ENCODE data around the gene PACC1.

Gene PACC1

DNA sequence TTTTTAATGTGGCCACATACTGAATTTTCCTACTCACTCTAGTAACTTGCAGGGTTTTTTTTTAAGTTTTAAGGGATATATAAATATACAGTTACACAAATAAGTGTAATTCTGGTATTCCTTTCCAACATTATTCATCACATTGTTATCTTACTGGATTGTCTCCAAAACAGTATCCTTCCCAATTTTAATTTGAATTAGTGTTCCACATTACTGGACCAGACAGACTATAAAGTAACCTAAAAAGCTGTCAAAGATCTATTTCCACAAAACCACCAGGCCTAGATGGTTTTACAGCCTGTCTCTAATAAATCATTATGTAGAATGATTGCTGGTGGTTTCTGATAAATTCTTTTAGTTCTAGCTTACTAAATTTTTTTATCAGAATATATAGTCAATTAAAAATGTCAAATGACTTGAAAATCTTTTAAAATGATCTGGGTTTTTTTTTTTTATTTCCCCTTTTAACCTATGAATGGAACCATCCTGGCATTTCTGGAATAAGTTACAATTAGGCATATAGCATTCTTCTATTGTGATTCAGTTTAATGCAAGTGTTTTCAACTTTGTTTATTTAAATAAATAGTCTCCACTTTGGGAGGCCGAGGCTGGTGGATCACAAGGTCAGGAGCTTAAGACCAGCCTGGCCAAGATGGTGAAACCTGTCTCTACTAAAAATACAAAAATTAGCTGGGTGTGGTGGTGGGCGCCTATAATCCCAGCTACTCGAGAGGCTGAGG lies 59.3 kb downstream of the PACC1 start:
- Histone ChIP-seq H3K36me3 (ENCODE audit: low read depth) (no peaks in the 10 kb centered on the region; the same call in 1 of the 2 replicates), H3K27me3 (ENCODE audit: insufficient read depth, poor library complexity, severe bottlenecking) (no peaks in the 10 kb centered on the region), H3K4me1 (ENCODE audit: insufficient read depth, poor library complexity, severe bottlenecking) (no peaks in the 10 kb centered on the region), H3K27ac (ENCODE audit: poor library complexity, severe bottlenecking) (no peak overlapping the region), H3K4me3 (ENCODE audit: severe bottlenecking) (no peak overlapping the region), H3K9me3 (ENCODE audit: severe bottlenecking) (no peaks in the 10 kb centered on the region)
- DNase-seq (ENCODE audit: low spot score) (no peak), ATAC-seq (ENCODE audit: low read depth) (no peak)
- TF ChIP-seq, protein P1, sequence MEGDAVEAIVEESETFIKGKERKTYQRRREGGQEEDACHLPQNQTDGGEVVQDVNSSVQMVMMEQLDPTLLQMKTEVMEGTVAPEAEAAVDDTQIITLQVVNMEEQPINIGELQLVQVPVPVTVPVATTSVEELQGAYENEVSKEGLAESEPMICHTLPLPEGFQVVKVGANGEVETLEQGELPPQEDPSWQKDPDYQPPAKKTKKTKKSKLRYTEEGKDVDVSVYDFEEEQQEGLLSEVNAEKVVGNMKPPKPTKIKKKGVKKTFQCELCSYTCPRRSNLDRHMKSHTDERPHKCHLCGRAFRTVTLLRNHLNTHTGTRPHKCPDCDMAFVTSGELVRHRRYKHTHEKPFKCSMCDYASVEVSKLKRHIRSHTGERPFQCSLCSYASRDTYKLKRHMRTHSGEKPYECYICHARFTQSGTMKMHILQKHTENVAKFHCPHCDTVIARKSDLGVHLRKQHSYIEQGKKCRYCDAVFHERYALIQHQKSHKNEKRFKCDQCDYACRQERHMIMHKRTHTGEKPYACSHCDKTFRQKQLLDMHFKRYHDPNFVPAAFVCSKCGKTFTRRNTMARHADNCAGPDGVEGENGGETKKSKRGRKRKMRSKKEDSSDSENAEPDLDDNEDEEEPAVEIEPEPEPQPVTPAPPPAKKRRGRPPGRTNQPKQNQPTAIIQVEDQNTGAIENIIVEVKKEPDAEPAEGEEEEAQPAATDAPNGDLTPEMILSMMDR (IDR thresholded peaks at IDR 0.05; ENCODE audit: poor library complexity, severe bottlenecking): no peak

DNA sequence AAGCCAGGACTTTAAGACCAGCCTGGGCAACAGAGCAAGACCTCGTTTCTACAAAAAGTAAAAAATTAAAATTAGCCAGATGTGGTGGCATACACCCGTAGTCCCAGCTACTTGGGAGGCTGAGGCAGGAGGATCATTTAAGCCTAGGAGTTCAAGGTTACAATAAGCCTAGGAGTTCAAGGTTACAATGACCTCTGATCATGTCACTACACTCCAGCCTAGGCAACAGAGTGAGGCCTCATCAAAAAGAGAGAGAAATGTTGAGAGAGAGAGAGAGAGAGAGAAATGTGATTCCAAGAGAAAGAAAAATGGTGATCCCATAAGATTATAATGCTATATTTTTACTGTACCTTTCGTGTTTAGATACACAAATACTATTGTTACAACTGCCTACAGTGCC lies 60.2 kb downstream of the PACC1 start:
- Histone ChIP-seq H3K4me3 (ENCODE audit: severe bottlenecking) (no peak overlapping the region), H3K4me1 (ENCODE audit: insufficient read depth, poor library complexity, severe bottlenecking) (no peaks in the 10 kb centered on the region), H3K36me3 (ENCODE audit: low read depth) (no peaks in the 10 kb centered on the region; the same call in 1 of the 2 replicates), H3K27ac (ENCODE audit: poor library complexity, severe bottlenecking) (no peak overlapping the region), H3K27me3 (ENCODE audit: insufficient read depth, poor library complexity, severe bottlenecking) (no peaks in the 10 kb centered on the region), H3K9me3 (ENCODE audit: severe bottlenecking) (no peaks in the 10 kb centered on the region)
- DNase-seq (ENCODE audit: low spot score) (no peak), ATAC-seq (ENCODE audit: low read depth) (no peak)
- TF ChIP-seq, protein P1 (IDR thresholded peaks at IDR 0.05; ENCODE audit: poor library complexity, severe bottlenecking): no peak

DNA sequence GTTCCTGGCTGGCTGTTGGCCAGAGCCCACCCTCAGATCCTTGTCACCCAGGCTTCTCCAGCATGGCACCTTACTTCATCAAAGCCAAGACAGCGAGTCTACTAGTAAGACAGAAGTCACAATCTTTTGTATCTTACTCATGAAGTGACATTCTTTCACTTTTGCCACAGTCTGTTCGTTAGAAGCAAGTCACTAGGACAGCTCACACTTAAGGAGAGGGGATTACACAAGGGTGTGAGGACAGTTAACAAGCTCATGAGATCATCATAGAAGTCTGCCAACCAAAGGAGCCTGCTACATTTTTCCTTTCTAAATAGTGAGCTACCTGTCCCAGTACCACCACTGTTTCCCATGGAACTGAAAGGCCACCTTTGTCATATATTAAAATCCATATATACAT lies 61.5 kb downstream of the PACC1 start:
- DNase-seq (ENCODE audit: low spot score): no peak
- Histone ChIP-seq H3K4me3 (ENCODE audit: severe bottlenecking) (no peak overlapping the region), H3K27me3 (ENCODE audit: insufficient read depth, poor library complexity, severe bottlenecking) (no peaks in the 10 kb centered on the region), H3K4me1 (ENCODE audit: insufficient read depth, poor library complexity, severe bottlenecking) (no peaks in the 10 kb centered on the region), H3K27ac (ENCODE audit: poor library complexity, severe bottlenecking) (no peak overlapping the region), H3K9me3 (ENCODE audit: severe bottlenecking) (no peaks in the 10 kb centered on the region), H3K36me3 (ENCODE audit: low read depth) (0 out of 2 replicates have a peak, but pooled peaks cover 5% of the 10 kb centered on the region)
- TF ChIP-seq, protein P1 (IDR thresholded peaks at IDR 0.05; ENCODE audit: poor library complexity, severe bottlenecking): no peak
- no peak for ATAC-seq (ENCODE audit: low read depth)

- Histone ChIP-seq H3K4me3 (ENCODE audit: severe bottlenecking) (no peak overlapping the region), H3K9me3 (ENCODE audit: severe bottlenecking) (no peaks in the 10 kb centered on the region), H3K4me1 (ENCODE audit: insufficient read depth, poor library complexity, severe bottlenecking) (no peaks in the 10 kb centered on the region), H3K27me3 (ENCODE audit: insufficient read depth, poor library complexity, severe bottlenecking) (no peaks in the 10 kb centered on the region), H3K27ac (ENCODE audit: poor library complexity, severe bottlenecking) (no peak overlapping the region), H3K36me3 (ENCODE audit: low read depth) (0 out of 2 replicates have a peak, but pooled peaks cover 5% of the 10 kb centered on the region)
- TF ChIP-seq, protein P1 (IDR thresholded peaks at IDR 0.05; ENCODE audit: poor library complexity, severe bottlenecking): no peak
- ATAC-seq (ENCODE audit: low read depth): no peak
- no peak for DNase-seq (ENCODE audit: low spot score)
Measured at GRCh38 chr1:212351588-212352362, 62.9 kb downstream of the PACC1 start.
